Ramos (cell line): Measurements from ENCODE around the gene CDHR2.

Experiments
- in situ Hi-C: fragments of 300-500 bp; cut with MboI; formaldehyde crosslinking; loops from one replicate; pipeline ENCODE4 v1.14.3; 2022; ENCODE audit warnings: low sequenced_read_pairs; ENCODE audit not compliant: unreplicated experiment

CDHR2 gene

GRCh38 chr5:176629317-176629852 is 80.2 kb downstream of the CDHR2 start:
- in situ Hi-C loops = no loop called here

DNA sequence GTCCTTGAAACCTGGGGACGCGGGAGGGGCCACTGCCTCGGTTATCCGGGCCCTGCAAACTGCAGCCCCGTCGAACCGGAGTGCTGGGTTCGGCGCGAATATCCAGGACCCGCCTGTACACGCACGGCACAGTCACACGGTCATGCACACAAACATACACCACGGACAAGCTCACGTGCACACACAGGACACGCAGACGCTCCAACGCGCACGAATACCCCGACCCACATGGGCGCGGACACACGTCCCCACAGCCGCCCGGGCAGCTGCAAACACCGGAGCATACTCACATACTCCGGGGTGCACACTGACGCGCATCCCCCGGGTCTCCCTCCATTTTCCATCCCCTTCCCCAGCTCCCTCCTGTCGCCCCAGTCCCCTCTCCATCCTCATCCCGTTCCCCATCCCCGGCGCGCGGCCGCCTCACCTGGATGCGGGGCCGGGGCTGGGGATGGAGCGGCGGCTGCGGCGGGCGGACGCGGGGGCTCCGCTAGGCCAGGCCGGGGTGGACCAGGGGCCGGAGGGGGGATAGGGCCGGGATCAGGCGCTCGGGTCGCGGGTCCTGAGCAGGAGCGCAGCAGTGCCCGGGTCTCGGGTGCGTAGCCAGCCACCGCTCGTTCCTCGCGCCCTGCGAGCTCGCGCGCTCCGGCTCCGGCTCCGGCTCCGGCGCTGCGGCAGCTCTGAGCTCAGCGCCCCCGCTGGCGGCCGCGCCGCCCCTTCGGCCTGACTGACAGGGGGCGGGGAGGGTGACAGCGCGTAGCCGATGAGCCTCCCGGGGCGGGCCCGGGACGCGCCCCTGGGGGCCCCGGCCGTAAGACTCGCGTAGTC is 80.9 kb downstream of the CDHR2 start, which contains the start of the genes EIF4E1B and SNCB:
TSS of gene EIF4E1B (plus strand) at position 823 of the 828 bp plus-strand sequence. CDS start 12,113 bp downstream, outside the sequence.
TSS of gene SNCB (minus strand) at position 682 of the 828 bp plus-strand sequence. CDS start 880 bp downstream, outside the sequence.
- in situ Hi-C loops = no loop called here

DNA sequence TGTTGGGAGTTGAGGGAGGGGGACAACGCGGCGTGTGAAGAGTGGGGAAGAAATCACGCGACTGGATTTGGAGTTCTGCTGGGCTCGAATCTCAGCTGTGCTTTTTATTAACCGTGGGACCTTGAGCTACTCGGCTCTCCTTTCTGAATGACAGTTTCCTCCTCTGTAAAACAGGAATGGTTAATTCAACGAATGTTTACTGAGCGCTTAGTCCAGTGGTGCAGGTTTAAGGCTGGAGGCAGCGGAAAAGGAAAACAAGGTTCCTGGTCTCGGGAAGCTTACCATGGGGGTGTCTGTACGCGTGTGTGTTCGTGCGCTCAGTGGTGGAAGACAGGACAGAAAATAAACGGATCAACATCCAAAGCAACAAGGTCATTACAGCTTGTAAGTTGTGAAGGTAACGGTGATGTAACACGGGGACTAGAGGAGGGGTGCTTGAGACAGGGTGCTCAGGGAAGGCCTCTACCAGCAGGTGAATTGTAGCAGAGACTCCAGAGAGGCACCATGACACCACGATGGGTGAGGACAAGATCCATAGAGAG is 81.6 kb downstream of the CDHR2 start:
- in situ Hi-C loops = no loop called here

DNA sequence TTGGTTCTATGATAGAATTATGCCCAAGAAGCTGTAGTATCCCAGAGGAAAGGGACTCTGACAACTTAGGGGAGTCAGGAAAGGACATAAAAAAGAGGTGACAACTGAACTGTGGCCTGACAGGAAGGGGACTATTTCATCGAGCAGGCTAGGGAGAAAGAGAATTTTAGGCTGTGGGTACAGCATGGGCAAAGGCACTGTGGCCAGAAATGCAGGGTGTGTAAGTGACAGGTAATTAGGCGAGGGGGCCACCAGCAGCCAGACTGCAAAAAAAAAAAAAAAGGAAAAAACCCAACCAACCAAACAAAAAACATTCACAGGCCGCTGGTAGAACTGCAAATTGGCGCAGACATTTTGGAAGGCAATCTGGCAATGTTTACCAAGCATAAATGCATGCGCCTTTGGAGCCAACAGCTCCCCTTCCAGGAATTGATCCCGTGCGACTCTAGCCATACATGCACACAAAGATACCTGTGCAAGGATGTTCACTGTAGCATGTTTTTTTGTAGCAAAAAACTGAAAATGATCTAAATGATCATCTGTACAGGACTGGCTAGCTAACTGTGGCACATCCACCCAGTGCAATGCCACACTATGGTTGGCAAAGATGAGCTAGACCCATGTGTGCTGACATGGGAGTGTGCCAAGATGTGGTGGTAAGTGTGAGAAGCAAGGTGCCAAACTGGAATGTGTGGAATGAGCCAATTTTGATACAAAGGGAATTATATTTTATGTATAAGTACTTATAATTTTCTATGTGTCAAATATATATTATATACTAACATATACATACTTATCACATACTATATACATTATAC is 82.5 kb downstream of the CDHR2 start:
- in situ Hi-C loops = no loop called here

GRCh38 chr5:176632745-176633144 is 83.6 kb downstream of the CDHR2 start:
- in situ Hi-C loops = no loop called here

GRCh38 chr5:176633598-176633997 is 84.5 kb downstream of the CDHR2 start:
- in situ Hi-C loops = no loop called here

DNA sequence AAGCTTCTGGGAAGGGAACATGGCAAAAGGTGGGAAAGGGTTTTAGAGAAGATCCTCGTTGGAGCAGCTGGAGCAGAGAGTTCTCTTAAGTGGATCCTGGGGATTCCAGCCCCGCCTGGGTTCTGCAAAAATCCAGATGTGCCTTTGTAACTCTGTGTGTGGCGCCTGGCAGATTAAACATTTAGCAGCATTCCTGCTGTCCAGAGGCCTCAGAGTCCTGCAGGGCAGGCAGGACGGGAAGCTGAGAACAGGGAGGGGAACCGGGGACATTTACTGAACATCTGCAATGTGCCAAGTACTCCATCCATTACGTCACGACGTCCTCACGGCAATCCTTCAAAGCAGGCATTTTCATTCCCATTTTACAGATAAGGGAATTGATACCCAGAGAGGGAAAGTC is 87.3 kb downstream of the CDHR2 start:
- in situ Hi-C loops = no loop called here

DNA sequence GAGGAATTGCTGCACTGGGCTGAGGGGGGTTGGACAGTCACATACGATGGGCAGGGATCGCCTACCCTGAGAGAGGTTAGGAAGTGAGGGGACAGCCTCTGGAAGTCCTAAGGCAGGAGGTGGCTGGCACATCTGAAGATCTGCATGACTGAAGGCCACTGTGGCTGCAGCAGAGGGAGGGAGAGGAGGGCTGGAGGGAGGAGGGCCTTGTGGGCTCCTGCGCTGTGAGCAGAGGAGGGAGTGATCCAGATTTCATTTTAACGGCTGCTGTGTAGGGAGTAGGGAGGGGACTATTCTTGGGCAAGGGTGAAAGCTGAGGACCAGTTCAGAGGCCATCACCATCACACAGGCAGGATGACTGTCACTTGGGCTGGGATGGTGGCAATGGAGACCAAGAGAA is 88.4 kb downstream of the CDHR2 start:
- in situ Hi-C loops = no loop called here

DNA sequence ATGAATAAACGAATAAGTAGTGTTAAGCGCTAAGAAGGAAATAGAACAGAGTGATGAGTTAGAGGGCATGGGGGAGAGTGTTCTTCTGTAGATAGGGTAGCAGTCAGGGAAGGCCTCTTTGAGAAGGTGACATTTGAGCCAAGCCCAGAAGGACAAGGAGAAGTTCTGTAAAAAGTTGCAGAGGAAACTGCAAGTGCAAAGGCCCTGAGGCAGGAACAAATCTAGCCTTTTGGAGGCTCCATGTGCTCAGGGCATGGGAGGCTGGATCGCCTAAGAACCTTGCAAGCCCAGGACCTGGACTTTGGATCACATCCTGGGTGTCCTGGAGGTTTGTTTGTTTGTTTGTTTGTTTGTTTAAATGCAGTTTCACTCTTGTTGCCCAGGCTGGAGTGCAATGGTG is 89.3 kb downstream of the CDHR2 start:
- in situ Hi-C loops = no loop called here

- in situ Hi-C loops = no loop called here
Measured at GRCh38 chr5:176639208-176639607, 90.1 kb downstream of the CDHR2 start.

GRCh38 chr5:176639981-176640380 is 90.8 kb downstream of the CDHR2 start:
- in situ Hi-C loops = no loop called here

GRCh38 chr5:176640616-176641015 is 91.5 kb downstream of the CDHR2 start:
- in situ Hi-C loops = no loop called here

GRCh38 chr5:176642675-176643490 is 93.7 kb downstream of the CDHR2 start:
- in situ Hi-C loops = no loop called here

GRCh38 chr5:176643491-176644219 is 94.5 kb downstream of the CDHR2 start:
- in situ Hi-C loops = no loop called here

DNA sequence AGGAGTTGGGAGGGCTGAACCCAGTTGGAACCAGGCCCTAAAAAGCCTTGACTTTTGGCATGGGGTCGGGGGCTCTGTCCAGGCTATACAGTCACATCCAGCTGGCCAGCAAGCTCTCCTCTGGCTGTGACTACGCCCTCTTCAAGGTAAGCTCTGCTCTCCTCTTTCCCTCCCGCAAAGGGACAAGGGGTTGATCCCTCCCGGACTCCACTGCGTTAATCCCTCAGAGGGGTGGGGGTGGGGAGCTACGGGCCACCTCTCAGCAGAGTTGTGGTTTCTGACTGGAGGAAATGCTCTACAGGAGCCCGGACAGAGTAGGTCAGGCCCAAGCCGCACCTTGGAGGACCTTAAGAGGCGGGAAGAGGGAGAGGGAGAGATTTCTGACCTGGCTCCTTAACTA is 95.2 kb downstream of the CDHR2 start:
- in situ Hi-C loops = no loop called here

- in situ Hi-C loops = no loop called here
Measured at GRCh38 chr5:176644878-176645670, 95.9 kb downstream of the CDHR2 start.
